Activated CD4-positive, alpha-beta T cell treated with anti-CD3 and anti-CD28 coated beads, Interleukin-2, amount 50 U/mL, for 16 hours (primary cell): ENCODE results near the gene NUMB.
A peak's percentile ranks its signal among the peaks of the same experiment; 100 is the strongest.

Experiments used
- DNase-seq: peaks from one replicate; pipeline ENCODE4 v3.0.0-alpha.2; 2020

Gene NUMB

GRCh38 chr14:73458183-73458976 lies at the start of gene NUMB:
Gene NUMB, minus strand, starts transcription at chr14:73458546. Its CDS starts 102,795 bp downstream, at chr14:73355751.
- peak; percentile 100 for DNase-seq

GRCh38 chr14:73503648-73504047 lies 45.3 kb upstream of the NUMB start:
- DNase-seq = peak; percentile 11

DNA sequence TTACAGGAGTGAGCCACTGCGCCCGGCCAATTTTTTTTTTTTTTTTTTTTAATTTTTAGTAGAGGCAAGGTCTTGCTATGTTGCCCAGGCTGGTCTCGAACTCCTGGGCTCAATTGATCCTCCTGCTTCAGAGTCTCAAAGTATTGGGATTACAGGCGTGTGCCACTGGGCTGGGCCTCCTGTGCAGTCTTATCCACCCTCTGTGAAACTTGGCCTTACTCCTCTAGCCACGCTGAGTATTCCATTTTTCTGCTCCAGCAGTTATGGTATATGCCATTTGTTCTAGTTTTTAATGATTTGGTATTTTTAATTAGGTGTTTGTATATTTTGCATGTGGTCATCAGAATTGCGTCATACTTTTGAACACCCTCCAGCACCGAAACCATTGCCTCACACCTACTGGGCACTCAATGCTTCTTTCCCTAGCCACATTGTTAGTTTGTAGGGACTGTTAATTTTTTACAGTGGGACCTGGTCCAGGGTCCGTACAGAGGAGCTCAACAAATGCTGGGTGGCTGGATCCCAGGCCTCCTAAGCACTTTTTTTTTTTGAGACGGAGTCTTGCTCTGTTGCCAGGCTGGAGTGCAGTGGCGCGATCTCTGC lies 43.8 kb upstream of the NUMB start:
- no peak for DNase-seq

DNA sequence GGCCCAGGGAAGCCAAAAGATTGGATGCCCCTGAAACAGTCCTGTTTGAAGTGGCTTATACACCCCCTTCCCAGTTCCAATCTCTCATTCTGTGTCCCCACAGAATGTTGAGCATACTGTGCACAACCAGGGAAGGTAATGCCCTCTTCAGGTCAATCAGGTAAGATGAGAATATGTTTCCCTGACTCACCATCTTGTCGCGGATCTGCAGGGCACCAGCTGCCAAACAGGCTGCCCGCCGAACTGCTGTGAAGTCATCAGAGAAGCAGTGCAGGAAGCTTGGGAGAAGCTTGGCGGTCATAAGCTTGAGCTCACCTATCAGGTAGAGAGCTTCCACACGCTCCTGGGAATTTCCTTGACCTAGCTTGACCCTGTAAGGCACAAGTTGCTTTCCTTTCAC lies 42.0 kb upstream of the NUMB start:
- no peak for DNase-seq

GRCh38 chr14:73494593-73494992 lies 36.2 kb upstream of the NUMB start:
- no peak for DNase-seq

GRCh38 chr14:73492670-73493069 lies 34.3 kb upstream of the NUMB start:
- DNase-seq = no peak

DNA sequence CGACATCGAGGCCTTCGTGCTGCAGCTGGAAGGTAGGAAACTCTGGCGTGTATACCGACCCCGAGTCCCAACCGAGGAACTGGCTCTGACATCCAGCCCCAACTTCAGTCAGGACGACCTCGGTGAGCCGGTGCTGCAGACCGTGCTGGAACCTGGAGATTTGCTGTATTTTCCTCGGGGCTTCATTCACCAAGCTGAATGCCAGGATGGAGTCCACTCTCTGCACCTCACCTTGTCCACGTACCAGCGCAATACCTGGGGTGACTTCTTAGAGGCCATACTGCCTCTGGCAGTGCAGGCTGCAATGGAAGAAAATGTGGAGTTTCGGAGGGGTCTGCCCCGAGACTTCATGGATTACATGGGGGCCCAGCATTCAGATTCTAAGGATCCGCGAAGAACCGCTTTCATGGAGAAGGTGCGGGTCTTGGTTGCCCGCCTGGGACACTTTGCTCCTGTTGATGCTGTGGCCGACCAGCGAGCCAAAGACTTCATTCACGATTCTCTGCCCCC lies 33.8 kb upstream of the NUMB start:
- DNase-seq = no peak

DNA sequence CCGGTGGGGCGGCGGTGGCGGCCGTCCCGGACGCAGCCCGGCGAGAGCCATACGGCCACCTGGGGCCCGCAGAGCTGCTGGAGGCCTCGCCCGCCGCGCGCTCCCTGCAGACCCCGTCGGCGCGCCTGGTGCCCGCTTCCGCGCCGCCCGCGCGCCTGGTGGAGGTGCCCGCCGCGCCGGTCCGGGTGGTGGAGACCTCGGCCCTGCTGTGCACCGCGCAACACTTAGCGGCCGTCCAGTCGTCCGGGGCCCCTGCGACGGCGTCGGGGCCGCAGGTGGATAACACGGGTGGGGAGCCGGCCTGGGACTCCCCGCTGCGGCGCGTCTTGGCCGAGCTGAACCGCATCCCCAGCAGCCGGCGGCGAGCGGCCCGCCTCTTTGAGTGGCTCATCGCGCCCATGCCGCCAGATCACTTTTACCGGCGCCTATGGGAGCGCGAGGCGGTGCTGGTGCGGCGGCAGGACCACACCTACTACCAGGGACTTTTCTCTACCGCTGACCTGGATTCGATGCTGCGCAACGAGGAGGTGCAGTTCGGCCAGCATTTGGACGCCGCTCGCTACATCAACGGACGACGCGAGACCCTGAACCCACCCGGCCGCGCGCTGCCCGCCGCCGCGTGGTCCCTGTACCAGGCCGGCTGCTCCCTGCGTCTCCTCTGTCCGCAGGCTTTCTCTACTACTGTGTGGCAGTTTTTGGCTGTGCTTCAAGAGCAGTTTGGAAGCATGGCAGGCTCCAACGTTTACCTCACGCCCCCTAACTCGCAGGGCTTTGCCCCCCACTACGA lies 33.1 kb upstream of the NUMB start:
- DNase-seq = peak; percentile 79

DNA sequence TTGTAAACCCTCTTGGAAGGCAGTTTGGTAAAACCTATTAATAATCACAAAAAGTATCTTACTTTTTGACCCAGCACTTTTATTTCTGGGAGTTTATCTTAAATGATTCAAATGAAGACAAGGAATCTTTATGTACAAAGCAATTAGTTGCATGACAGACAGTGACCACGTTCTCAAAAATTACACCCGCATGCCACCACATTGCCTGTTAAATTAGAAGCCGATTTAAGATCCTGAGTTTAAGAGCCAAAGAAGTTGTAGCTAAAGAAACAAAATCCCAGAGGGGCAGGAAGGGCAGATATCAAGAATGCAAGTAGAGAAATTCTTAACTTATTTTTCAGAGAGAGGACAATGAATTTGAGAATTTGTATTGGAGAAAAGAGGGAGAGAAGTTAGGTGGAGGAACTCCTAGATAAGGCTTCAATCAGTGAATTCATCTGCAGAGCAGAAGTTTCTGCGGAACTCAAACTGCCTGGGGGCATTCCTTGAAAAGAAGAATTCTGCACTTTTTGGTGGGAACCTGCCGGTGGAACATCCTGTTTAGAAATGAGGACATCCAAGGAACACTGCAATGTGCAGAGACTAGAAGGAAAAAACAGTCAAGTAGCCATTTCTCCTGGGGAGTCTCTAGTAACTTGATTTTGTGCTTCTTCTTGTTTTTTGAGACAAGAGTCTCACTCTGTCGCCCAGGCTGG lies 31.3 kb upstream of the NUMB start:
- DNase-seq = no peak

GRCh38 chr14:73478684-73479083 lies 20.3 kb upstream of the NUMB start:
- DNase-seq = no peak

- no peak for DNase-seq
Measured at GRCh38 chr14:73477618-73478266, 19.4 kb upstream of the NUMB start.

DNA sequence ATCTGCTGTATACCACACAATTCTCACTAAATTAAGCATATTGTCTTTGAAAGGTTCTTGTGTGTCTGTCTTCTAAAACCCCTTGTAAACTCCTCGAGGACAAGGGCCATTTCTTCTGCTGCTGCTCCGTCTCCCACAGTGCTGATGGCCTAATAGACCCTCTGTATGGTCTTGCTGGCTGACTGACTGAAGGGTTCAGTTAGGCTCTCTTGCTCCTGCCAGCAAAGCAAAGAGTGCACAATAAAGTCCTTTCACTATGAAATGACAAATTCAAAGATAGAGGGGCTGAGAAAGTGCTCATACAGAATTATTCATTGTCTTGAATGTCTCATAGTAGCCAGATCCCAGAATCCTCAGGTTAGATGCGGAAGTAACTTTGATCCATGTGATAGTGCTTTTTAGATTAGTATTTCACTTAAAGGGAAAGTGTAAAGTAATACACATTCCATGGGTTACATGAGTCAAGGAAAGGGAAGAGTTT lies 18.1 kb upstream of the NUMB start:
- no peak for DNase-seq

DNA sequence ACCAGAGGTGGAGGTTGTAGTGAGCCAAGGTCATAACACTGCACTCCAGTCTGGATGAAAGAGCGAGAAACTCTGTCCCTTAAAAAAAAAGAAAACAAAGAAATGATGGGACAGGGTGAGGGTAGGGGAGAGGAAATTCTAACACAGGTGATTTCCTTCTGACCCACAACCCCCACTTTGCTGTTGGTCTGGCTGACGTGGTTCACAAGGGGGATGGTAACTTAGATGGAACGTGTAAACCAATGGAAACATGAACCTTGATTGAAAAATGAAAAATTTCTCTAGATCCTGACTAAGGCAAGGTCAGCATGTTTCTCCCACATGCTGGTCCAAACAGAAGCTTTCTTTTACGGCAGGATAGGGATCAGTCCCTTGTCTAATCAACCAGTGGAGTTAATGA lies 16.6 kb upstream of the NUMB start:
- no peak for DNase-seq

DNA sequence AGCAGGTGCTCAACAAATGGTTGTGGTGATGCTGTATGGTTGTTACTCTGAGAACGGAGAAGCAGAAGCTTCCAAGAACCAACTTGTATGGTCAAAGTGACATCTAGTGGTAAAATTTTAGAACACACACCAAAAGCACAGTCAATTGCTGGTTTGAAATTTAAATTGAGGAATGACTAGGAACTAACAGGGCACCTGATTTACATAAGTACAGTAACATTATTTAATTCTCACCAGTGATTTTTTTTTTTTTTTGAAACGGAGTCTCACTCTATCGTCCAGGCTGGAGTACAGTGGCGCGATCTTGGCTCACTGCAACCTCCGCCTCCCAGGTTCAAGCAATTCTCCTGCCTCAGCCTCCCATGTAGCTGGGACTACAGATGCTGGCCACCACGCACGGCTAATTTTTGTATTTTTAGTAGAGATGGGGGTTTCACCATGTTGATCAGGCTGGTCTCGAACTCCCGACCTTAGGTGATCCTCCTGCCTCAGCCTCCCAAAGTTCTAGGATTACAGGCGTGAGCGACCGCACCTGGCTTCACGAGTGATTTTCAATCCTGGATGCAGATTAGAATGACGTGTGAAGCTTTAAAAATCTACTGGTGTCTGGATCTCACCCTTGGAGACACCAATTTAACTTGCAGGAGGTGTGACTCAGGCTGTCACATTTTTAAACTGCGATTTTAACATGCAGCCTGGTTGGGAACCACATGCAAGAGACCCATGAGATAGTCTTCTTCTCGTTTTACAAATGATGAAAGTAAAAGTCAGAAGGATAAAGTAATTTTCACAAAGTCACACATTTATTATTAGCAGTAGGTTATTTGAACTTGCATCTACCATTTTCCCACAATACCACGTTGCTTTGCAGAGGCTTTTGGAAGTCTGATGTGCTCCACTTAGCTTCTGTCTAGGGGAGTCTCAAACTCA lies 14.1 kb upstream of the NUMB start:
- DNase-seq = peak; percentile 76

GRCh38 chr14:73471582-73472184 lies 13.3 kb upstream of the NUMB start:
- no peak for DNase-seq

GRCh38 chr14:73468828-73469375 lies 10.6 kb upstream of the NUMB start:
- no peak for DNase-seq

DNA sequence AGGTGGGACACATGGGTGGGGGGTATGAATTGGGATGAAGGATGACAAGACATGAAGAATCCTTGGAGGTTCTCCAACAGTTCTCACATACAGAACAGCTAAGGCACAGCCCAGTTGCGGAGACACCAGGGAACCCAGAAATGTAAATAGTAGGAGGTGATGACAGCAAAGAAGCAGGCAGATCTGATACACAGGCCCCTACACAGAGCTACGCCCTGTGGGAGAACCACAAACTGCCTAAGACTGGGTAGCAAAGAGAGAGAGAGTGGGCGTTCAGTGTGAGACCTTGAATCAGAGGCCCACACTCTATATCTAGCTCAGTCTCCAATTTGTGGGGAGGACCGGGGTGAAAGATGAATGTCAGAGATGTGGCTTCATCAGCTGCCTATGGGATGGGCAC lies 9.5 kb upstream of the NUMB start:
- DNase-seq = peak; percentile 52

DNA sequence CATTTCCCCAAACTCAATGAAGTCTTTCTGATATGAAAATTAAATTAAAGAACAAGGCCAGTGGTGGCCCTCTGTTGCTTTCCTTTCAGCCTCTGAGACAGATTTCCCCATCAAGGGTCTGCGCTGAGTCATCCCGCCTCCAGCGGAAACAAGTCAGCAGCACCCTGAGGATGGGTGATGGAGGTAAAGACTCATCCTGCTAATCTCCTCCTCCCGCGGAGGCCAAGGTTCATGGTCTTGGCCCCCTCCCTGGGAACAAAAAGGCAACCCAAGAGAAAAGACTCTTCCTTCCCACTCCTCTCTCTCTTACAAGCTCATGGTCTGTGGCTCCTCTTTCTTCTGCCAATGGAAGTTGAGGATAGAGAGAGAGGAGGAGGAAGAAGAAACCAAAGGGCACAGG lies 9.0 kb upstream of the NUMB start:
- peak; percentile 69 for DNase-seq

DNA sequence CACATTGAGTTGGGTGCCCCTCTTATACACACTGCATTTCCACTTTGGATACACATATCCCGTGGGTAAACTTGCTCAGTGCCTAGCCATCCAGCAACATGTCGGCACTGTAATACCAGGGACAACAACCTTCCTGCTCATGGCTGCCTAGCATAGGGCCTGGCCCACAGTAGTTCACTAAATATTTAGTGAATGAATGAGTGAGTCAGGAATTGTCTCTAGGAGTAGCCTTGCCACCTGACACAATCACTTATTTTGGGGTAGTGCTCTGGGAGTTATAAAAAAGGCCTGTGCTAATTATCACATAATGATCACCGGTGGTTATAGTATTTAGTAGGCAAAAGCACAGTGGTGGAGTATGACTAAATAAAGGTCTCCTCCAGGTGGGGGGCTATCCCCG lies 8.5 kb upstream of the NUMB start:
- no peak for DNase-seq

DNA sequence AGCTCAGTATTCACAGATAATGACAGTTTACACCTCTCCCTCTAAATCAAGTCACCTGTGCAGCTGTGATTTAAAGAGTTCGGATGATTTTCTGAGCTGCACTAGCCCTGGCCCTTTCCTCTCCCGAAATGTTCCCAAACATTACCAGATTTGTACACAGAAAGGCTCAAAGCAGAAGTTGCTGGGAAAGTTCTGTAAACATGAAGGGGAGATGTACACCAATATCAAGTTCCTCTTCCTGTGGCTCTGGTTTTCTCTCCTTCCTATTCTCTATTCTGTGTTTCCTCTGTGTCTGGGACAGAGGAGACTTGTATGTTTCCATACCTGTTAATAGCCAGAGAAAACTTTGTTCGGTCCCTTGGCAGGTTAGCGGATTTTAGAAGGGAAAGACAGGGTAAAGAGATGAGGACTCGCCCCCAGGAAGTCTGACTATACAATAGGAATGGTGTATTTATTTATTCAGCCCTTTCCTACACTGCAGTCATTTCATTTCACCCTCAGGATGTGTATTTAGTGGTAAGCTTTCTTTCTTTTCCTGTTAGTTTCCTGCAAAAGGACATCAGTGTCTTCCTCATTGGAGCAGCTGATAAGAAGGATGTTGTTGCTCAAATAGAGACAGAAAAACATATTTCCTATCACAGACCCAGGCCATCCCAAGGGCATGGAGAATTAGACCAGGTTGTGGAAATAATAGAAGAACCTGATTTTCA lies 7.6 kb upstream of the NUMB start:
- DNase-seq = no peak
